EL (cell line): Measurements from ENCODE around the gene PHF19.
A peak's percentile ranks its signal among the peaks of the same experiment; 100 is the strongest.

Experiments
- DNase-seq: peaks from one replicate; pipeline ENCODE4 v3.0.0-alpha.2; 2016

Gene PHF19

GRCh38 chr9:120913647-120914264, 36.8 kb upstream of the PHF19 start:
- DNase-seq = no peak

- DNase-seq = no peak
These were observed 36.1 kb upstream of the PHF19 start for GRCh38 chr9:120912958-120913646.

GRCh38 chr9:120911295-120911837, 34.4 kb upstream of the PHF19 start:
- DNase-seq = no peak

- DNase-seq = no peak
These were observed 33.7 kb upstream of the PHF19 start for GRCh38 chr9:120910643-120911042.

- DNase-seq = no peak
These were observed 32.9 kb upstream of the PHF19 start for GRCh38 chr9:120909904-120910303.

- no peak for DNase-seq
These were observed 28.6 kb upstream of the PHF19 start for GRCh38 chr9:120905315-120906164.

- DNase-seq = no peak
These were observed 28.0 kb upstream of the PHF19 start for GRCh38 chr9:120904978-120905301.

GRCh38 chr9:120904061-120904977, 27.3 kb upstream of the PHF19 start:
- no peak for DNase-seq

- DNase-seq = no peak
These were observed 25.9 kb upstream of the PHF19 start for GRCh38 chr9:120902569-120903535.

GRCh38 chr9:120901755-120902568, 25.0 kb upstream of the PHF19 start:
- no peak for DNase-seq

- DNase-seq = no peak
These were observed 23.8 kb upstream of the PHF19 start for GRCh38 chr9:120900824-120901223.

- DNase-seq = no peak
These were observed 22.6 kb upstream of the PHF19 start for GRCh38 chr9:120899490-120900068.

- no peak for DNase-seq
These were observed 21.4 kb upstream of the PHF19 start for GRCh38 chr9:120898396-120898795.

- no peak for DNase-seq
These were observed 19.0 kb upstream of the PHF19 start for GRCh38 chr9:120895951-120896350.

GRCh38 chr9:120894321-120895148, 17.5 kb upstream of the PHF19 start:
- DNase-seq = no peak

- no peak for DNase-seq
These were observed 16.8 kb upstream of the PHF19 start for GRCh38 chr9:120893611-120894307.

- peak; percentile 72 for DNase-seq
These were observed 16.0 kb upstream of the PHF19 start for GRCh38 chr9:120892748-120893610.
